HL-60 (cell line): ENCODE data around the gene GYG2.

Experiments
- GABPA ChIP-seq: IDR thresholded peaks from 2 replicates; pipeline ENCODE4 v1.6.1; 2012; ENCODE audit warnings: low read depth
- POLR2AphosphoS5 ChIP-seq: IDR thresholded peaks from 2 replicates; pipeline ENCODE4 v1.6.1; 2012; ENCODE audit warnings: low read depth
- SPI1 ChIP-seq: IDR thresholded peaks from 2 replicates; pipeline ENCODE4 v1.6.1; 2012; ENCODE audit warnings: low read depth, mild to moderate bottlenecking, borderline replicate concordance
- TF ChIP-seq, protein P1 (sequence below): IDR thresholded peaks from one replicate; pipeline ENCODE4 v1.5.1; 2011; ENCODE audit warnings: low read length, control low read depth, inconsistent platforms; ENCODE audit not compliant: insufficient read depth

DNA sequence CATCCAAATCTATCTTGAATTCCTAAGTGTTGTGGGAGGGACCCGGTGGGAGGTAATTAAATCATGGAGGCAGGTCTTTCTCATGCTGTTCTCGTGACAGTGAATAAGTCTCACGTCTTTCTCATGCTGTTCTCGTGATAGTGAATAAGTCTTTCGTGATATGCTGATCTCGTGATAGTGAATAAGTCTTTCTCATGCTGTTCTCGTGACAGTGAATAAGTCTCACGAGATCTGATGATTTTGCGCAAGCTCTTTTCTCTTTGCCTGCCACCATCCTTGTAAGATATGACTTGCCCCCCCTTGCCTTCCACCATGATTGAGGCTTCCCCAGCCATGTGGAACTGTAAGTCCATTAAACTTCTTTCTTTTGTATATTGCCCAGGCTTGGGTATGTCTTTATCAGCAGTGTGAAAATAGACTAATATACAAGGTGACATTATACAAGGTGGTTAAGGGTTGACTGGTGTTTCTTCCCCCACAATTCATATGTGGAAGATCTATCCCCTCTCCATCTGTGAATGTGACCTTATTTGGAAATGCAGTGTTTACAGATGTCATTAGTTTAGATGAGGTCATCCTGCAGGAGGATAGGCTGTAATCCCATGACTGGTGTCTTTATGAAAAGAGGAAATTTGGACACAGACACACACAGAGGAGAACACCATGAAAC, 72.8 kb downstream of the GYG2 start:
- TF ChIP-seq POLR2AphosphoS5 (no peak), SPI1 (no peak), GABPA (no peak)
- TF ChIP-seq, protein P1, sequence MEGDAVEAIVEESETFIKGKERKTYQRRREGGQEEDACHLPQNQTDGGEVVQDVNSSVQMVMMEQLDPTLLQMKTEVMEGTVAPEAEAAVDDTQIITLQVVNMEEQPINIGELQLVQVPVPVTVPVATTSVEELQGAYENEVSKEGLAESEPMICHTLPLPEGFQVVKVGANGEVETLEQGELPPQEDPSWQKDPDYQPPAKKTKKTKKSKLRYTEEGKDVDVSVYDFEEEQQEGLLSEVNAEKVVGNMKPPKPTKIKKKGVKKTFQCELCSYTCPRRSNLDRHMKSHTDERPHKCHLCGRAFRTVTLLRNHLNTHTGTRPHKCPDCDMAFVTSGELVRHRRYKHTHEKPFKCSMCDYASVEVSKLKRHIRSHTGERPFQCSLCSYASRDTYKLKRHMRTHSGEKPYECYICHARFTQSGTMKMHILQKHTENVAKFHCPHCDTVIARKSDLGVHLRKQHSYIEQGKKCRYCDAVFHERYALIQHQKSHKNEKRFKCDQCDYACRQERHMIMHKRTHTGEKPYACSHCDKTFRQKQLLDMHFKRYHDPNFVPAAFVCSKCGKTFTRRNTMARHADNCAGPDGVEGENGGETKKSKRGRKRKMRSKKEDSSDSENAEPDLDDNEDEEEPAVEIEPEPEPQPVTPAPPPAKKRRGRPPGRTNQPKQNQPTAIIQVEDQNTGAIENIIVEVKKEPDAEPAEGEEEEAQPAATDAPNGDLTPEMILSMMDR = no peak
